NCI-H1694 treated with DMSO at 0.1 percent for 48 hours (cell line): ENCODE results near the gene LIN9.

Experiments
- DNase-seq: peaks from one replicate; lab custom pipeline; 2025; lab: John Stamatoyannopoulos, UW

The LIN9 gene

DNA sequence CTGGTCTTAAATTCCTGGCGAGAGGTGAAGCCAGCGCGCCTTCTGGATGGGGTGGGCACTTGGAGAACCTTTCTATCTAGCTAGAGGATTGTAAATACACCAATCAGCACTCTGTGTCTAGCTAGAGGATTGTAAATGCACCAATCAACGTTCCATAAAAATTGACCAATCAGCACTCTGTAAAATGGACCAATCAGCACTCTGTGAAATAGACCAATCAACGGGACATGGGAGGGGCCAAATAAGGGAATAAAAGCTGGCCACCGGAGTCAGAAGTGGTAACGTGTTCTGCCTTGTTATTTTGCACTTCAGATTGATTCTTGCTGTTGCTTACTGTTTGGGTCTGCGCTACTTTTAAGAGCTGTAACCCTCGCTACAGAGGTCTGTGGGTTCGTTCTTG lies 12.0 kb upstream of the LIN9 start:
- DNase-seq = no peak

DNA sequence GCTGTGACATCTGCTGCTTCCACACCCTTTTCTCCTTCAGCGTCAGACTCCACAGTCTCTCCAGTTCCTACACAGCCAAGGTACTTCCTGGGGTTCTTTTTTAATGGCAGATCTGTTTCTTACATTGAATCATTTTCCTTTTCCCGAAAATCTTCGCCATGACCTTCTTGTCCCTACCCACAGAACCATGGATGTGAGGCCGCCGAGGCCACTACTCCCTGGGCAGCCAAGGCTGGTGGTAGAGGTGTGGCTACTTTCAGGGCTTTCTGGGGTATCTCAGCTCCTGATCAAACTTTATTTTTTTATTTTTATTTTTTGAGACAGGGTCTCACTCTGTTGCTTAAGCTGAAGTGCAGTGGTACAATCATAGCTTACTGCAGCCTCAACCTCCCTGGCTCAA lies 9.5 kb upstream of the LIN9 start:
- DNase-seq = no peak

GRCh38 chr1:226314055-226314454 lies 5.1 kb upstream of the LIN9 start:
- no peak for DNase-seq

- no peak for DNase-seq
These were observed 3.1 kb upstream of the LIN9 start for GRCh38 chr1:226312065-226312464.

DNA sequence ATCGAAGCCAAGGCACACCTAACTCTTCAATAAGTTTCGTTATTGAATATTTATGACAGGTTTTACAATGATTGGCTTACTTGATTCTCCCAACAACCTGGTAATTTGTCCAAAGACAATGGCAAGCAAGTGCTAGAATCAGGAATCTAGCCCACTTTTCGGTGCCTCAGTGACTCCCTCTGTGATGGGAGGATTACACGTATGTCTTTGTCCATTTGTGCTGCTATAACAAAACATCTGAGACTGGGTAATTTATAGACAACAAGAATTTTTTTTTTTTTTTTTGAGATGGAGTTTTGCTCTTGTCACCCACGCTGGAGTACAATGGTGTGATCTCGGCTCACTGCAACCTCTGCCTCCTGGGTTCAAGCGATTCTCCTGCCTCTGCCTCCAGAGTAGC lies 2.4 kb upstream of the LIN9 start:
- no peak for DNase-seq

DNA sequence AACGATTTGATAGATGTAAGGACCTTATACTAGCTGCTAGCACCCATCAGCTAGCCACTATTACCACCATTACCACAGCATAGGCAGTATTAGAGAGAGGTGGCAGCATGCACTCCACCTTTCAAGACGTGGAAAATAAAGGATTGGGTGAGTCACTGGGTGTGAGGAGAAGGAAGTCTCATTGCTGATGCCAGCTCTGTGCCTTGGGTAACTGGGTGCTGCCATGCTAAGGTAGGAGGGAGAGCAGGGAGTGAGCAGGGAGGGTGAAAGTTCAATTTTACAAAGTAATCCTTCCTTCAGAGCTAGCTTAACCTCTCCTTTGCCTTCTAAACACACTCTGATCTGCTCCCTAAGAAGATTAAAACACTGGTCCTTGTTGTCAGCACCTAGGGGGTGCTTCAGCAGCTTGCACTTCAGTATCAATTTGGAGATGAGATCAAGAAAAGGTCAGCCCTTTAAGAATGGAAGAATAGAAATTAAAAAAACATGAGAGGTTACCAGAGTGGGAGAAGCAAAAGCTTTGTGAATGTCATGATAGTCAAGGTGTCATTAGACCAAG lies 1.8 kb upstream of the LIN9 start:
- no peak for DNase-seq

DNA sequence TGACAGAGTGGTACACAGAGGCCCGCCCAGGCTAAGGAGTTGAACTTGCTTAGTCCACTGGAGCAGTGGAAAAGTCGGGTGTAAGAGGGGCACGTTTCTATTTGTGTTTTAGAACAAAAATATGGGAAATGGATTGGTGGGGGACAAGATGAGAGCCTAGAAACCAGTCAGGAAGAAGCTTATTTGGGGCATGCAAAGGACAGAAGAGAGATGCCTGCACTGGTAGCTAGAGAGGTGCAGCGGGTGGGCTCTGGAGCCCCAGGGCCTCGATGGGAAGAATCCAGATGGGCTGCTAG lies 1.2 kb upstream of the LIN9 start:
- DNase-seq = no peak

GRCh38 chr1:226309398-226310244 lies 657 bp upstream of the LIN9 start:
- DNase-seq = peak; percentile 47

- peak; percentile 18 for DNase-seq
These were observed 720 bp downstream of the LIN9 start for GRCh38 chr1:226308166-226308722.

DNA sequence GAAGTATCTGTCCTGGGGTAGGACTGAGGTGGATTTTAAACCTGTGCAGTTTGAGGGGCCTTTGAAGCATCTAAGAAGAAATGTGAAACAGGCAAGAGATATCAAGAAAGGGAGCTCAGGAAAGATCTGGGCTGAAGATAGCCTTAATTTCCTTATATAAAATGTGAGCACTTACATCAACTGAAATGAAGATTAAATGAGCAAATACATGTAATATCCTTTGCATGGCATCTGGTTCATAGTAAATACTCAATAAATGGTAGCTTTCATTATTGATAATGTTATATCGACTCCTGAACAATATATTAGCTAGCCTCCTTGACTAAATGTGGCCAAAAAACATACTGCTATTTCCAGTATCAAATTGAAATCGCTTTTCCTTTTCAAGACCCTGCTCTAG lies 2.5 kb downstream of the LIN9 start:
- DNase-seq = no peak

DNA sequence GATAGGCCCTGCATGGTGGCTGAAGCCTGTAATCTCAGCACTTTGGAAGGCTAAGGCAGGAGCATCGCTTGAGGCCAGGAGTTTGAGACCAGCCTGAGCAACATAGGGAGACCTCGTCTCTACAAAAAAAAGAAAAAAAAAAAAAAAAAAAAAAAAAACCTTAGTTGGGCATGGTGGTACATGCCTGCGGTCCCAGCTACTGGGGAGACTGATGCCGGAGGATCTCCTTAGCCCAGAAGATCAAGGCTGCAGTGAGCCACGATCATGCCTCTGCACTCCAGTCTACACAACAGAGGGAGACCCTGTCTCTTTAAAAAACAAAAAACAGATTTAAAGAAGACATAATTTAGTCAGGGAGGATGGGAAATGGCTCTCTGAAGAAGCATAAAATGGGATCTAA lies 3.8 kb downstream of the LIN9 start:
- no peak for DNase-seq

DNA sequence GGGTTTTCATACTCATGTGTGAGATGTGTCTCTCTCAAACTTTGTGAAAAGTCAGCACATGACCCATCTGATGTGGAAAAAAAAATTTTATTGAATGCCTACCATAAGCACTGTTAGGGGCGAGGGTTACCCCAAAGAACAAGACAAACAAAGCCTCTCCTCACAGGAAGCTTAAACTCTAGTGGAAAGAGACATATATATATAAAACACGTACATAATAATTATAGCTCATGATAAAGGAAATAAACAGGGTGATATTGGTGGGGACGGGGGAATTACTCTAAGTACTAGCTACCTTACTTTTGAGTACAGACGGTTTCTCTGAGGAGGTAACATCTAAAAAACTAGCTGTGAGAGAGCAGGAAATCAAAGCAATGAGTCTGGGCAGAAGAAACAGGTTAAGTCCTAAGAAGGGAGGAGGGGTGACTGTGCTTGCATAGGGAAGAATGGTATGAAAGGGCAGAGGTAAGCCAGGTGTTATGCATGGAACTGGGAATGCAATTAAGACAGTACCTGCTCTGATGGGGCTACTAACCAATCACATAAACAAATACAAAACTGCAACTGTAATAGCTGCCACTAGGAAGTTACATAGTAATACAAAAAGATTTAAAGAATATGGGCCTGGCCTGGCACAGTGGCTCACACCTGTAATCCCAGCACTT lies 4.5 kb downstream of the LIN9 start:
- DNase-seq = no peak

- DNase-seq = no peak
These were observed 6.2 kb downstream of the LIN9 start for GRCh38 chr1:226302731-226303130.

GRCh38 chr1:226296911-226297310 lies 12.1 kb downstream of the LIN9 start:
- DNase-seq = no peak

DNA sequence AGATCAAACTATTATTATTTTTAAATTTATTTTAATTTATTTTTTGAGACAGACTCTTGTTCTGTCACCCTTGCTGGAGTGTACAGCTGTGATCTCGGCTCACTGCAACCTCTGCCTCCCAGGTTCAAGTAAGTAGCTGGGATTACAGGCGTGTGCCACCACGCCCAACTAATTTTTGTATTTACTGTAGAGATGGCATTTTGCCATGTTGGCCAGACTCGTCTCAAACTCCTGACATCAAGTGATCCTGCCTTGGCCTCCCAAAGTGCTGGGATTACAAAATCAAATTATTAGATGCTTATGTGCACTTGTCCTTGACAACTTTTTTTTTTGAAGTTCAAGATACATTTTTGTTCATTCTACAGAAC lies 15.4 kb downstream of the LIN9 start:
- no peak for DNase-seq

- no peak for DNase-seq
These were observed 16.0 kb downstream of the LIN9 start for GRCh38 chr1:226292874-226293552.

GRCh38 chr1:226287587-226287986 lies 21.4 kb downstream of the LIN9 start:
- DNase-seq = no peak

DNA sequence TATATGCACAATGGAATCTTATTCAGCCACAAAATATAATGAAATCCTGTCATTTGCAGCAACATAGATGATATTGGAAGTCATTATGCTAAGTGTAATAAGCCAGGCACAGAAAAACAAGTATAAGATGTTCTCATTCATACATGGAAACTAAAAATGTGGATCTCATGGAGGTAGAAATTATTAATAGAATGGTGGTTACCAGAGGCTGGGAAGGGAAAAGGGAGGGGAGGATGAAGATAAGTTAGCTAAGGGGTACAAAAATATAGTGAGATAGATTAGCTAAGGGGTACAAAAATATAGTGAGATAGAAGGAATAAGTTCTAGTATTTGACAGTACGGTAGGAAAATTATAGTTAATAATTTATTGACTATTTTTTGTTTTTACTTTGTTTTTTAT lies 27.9 kb downstream of the LIN9 start:
- no peak for DNase-seq

- DNase-seq = no peak
These were observed 29.5 kb downstream of the LIN9 start for GRCh38 chr1:226279498-226279897.

- no peak for DNase-seq
These were observed 31.1 kb downstream of the LIN9 start for GRCh38 chr1:226277897-226278296.

- no peak for DNase-seq
These were observed 32.0 kb downstream of the LIN9 start for GRCh38 chr1:226276987-226277386.

DNA sequence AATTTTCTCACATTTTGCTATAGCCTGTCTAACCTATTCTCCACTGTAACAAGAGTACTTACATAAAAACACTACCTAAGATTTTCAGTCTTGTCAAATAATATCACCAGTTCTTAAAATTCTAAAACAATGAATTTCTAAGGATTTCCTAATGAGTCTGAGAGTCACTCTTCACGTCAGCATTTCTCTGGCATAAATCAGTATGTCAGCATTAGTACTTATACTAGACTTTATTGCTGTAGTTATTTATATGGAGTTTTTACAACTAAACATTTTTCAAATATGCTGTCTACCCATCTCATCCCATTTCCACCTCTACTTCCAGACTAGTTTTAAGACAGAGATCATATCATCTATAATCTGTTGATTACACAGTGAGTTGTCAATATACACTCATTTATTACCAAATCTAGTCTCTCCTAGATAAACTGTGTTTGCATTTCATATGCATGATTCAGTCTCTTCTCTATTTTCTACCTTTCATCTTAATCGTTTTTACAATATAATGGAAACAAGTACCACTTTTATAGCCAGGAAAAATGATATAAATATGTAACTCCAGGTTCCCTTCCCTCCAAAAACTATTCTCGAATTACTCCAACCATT lies 32.8 kb downstream of the LIN9 start:
- no peak for DNase-seq
